HuH-7.5 (cell line): ENCODE measurements around the gene BCAS1.
"Not testable (repeated sequence)": the region's sequence is repeated elsewhere in the genome, so short reads cannot be mapped to it uniquely, and the experiment has no call there.

Experiments
- DNase-seq: peaks from one replicate; pipeline ENCODE4 v3.0.0; 2011; ENCODE audit warnings: low spot score

Gene BCAS1

GRCh38 chr20:54017846-54018245 lies 52.5 kb downstream of the BCAS1 start:
- DNase-seq, result no peak

GRCh38 chr20:54015496-54015895 lies 54.9 kb downstream of the BCAS1 start:
- no peak for DNase-seq

GRCh38 chr20:54014293-54014926 lies 56.0 kb downstream of the BCAS1 start:
- DNase-seq, result no peak

- no peak for DNase-seq
Observed at GRCh38 chr20:54013471-54013870, 56.9 kb downstream of the BCAS1 start.

GRCh38 chr20:54011346-54011745 lies 59.0 kb downstream of the BCAS1 start:
- DNase-seq, result no peak

- not testable (repeated sequence) for DNase-seq
Observed at GRCh38 chr20:54006216-54006615, 64.2 kb downstream of the BCAS1 start.

- DNase-seq, result no peak
Observed at GRCh38 chr20:54005524-54005923, 64.9 kb downstream of the BCAS1 start.

GRCh38 chr20:54004445-54004844 lies 65.9 kb downstream of the BCAS1 start:
- no peak for DNase-seq

- no peak for DNase-seq
Observed at GRCh38 chr20:54002741-54003140, 67.7 kb downstream of the BCAS1 start.

- no peak for DNase-seq
Observed at GRCh38 chr20:54002056-54002575, 68.3 kb downstream of the BCAS1 start.

- DNase-seq, result no peak
Observed at GRCh38 chr20:54000914-54001313, 69.5 kb downstream of the BCAS1 start.

GRCh38 chr20:54000262-54000661 lies 70.1 kb downstream of the BCAS1 start:
- DNase-seq, result no peak

- DNase-seq, result no peak
Observed at GRCh38 chr20:53999077-53999476, 71.3 kb downstream of the BCAS1 start.

GRCh38 chr20:53996584-53997486 lies 73.6 kb downstream of the BCAS1 start:
- DNase-seq, result no peak

- no peak for DNase-seq
Observed at GRCh38 chr20:53995949-53996348, 74.4 kb downstream of the BCAS1 start.

GRCh38 chr20:53994088-53994487 lies 76.3 kb downstream of the BCAS1 start:
- DNase-seq, result no peak

- DNase-seq, result no peak
Observed at GRCh38 chr20:53993310-53993709, 77.1 kb downstream of the BCAS1 start.

GRCh38 chr20:53990768-53991450 lies 79.5 kb downstream of the BCAS1 start:
- DNase-seq, result no peak

GRCh38 chr20:53990003-53990402 lies 80.4 kb downstream of the BCAS1 start:
- DNase-seq, result no peak

- DNase-seq, result no peak
Observed at GRCh38 chr20:53989401-53989800, 81.0 kb downstream of the BCAS1 start.

GRCh38 chr20:53986037-53986650 lies 84.2 kb downstream of the BCAS1 start:
- DNase-seq, result no peak

GRCh38 chr20:53985150-53985518 lies 85.3 kb downstream of the BCAS1 start:
- no peak for DNase-seq
